Smooth muscle cell (in vitro differentiated cells): Measurements from ENCODE around the gene DNER. TPM values are rescaled to one million over a fixed set of nuclear protein-coding genes. Genes with fewer than 3 reads are reported as not detected.

Experiments
- DNase-seq: peaks from one replicate; lab custom pipeline; 2025; ENCODE audit not compliant: unreplicated experiment; lab: John Stamatoyannopoulos, UW
- H2AFZ ChIP-seq: fragments of 200-600 bp; sonication (generic); 2 replicates; pipeline ENCODE4 v1.6.0; 2016; ENCODE audit warnings: antibody characterized with exemption, low read depth, mild to moderate bottlenecking
- H3F3A ChIP-seq: fragments of 200-600 bp; sonication (generic); 2 replicates; pipeline ENCODE4 v1.6.0; 2017; ENCODE audit warnings: antibody characterized with exemption, low read depth
- H3K27ac ChIP-seq: fragments of 200-600 bp; sonication (generic); 2 replicates; pipeline ENCODE4 v1.5.1; 2016; ENCODE audit warnings: low read depth, mild to moderate bottlenecking
- H3K27me3 ChIP-seq: fragments of 200-600 bp; sonication (generic); 2 replicates; pipeline ENCODE4 v1.6.1; 2016; ENCODE audit warnings: low read depth, mild to moderate bottlenecking
- H3K36me3 ChIP-seq: fragments of 200-600 bp; sonication (generic); 2 replicates; pipeline ENCODE4 v1.5.1; 2016; ENCODE audit warnings: low read depth
- H3K4me1 ChIP-seq: fragments of 200-600 bp; sonication (generic); 2 replicates; pipeline ENCODE4 v1.5.1; 2016; ENCODE audit warnings: low read depth
- H3K4me2 ChIP-seq: fragments of 200-600 bp; sonication (generic); 2 replicates; pipeline ENCODE4 v1.6.0; 2016; ENCODE audit warnings: mild to moderate bottlenecking
- H3K4me3 ChIP-seq: fragments of 200-600 bp; sonication (generic); 2 replicates; pipeline ENCODE4 v1.5.1; 2016; ENCODE audit warnings: mild to moderate bottlenecking
- H3K79me2 ChIP-seq: fragments of 200-600 bp; sonication (generic); 2 replicates; pipeline ENCODE4 v1.6.0; 2016; ENCODE audit warnings: low read depth, mild to moderate bottlenecking
- H3K9ac ChIP-seq: fragments of 200-600 bp; sonication (generic); 2 replicates; pipeline ENCODE4 v1.6.0; 2016; ENCODE audit warnings: low read depth
- H3K9me3 ChIP-seq: fragments of 200-600 bp; sonication (generic); replicated peaks from 2 replicates; pipeline ENCODE4 v1.5.1; 2016; ENCODE audit warnings: low read depth
- H4K20me1 ChIP-seq: fragments of 200-600 bp; sonication (generic); 2 replicates; pipeline ENCODE4 v1.6.0; 2016; ENCODE audit warnings: low read depth
- WGBS: methylation state at CpG from one replicate; pipeline ENCODE4 v1.1.7; 2016; ENCODE audit warnings: low lambda C conversion rate; 5-methylcytosine and 5-hydroxymethylcytosine counted together
- polyA plus RNA-seq: library from polyadenylated mRNA; unstranded; fragments of >200 nt; fragmentation: Nextera tagmentation; extraction: Ambion mirVana; gene quantifications from 2 replicates; pipeline ENCODE4 v1.2.1, GENCODE V29; 2016
- total RNA-seq: library from RNA; depleted of rRNA; stranded (reverse); fragments of >200 nt; gene quantifications from 2 replicates; pipeline ENCODE4 v1.2.3, GENCODE V29; 2014
- TF ChIP-seq, protein P1 (sequence below): fragments of 200-600 bp; sonication (generic); IDR thresholded peaks from 2 replicates; pipeline ENCODE4 v1.5.1; 2017; ENCODE audit warnings: borderline replicate concordance, mild to moderate bottlenecking, antibody characterized with exemption; ENCODE audit not compliant: insufficient read depth, poor library complexity, severe bottlenecking

The DNER gene
- total and polyA plus RNA-seq, 2 experiments from 2014 or later: 0.31 to 0.61 TPM

DNA sequence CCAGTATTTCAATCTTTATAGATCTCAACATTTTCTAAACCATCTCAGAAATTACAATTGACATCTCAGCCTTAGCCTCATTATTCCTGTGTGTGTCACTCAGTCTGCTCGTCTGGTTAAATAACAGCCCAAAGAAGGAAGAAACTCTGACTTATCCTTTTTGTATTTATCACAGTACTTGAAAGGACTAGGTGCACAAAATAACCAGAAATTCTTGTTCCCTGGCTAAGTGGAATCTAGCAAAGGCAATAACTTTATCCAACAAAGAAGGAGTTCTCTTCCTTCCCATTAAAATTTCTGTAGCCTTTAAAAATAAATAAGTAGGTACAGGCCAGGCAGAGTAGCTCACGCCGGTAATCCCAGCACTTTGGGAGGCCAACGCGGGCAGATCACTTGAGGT, 303.4 kb downstream of the DNER start:
- Histone ChIP-seq H3K79me2 (no peaks in the 10 kb centered on the region), H3K27me3 (no peaks in the 10 kb centered on the region), H3K36me3 (no peaks in the 10 kb centered on the region), H3K9ac (no peak overlapping the region), H3K4me3 (no peak overlapping the region), H3K9me3 (no peaks in the 10 kb centered on the region), H3K4me2 (no peak overlapping the region), H3K27ac (peak overlapping the region; percentile 88), H3F3A (no peaks in the 10 kb centered on the region), H3K4me1 (peaks cover 6% of the 10 kb centered on the region), H2AFZ (no peak overlapping the region), H4K20me1 (no peaks in the 10 kb centered on the region)
- TF ChIP-seq, protein P1, sequence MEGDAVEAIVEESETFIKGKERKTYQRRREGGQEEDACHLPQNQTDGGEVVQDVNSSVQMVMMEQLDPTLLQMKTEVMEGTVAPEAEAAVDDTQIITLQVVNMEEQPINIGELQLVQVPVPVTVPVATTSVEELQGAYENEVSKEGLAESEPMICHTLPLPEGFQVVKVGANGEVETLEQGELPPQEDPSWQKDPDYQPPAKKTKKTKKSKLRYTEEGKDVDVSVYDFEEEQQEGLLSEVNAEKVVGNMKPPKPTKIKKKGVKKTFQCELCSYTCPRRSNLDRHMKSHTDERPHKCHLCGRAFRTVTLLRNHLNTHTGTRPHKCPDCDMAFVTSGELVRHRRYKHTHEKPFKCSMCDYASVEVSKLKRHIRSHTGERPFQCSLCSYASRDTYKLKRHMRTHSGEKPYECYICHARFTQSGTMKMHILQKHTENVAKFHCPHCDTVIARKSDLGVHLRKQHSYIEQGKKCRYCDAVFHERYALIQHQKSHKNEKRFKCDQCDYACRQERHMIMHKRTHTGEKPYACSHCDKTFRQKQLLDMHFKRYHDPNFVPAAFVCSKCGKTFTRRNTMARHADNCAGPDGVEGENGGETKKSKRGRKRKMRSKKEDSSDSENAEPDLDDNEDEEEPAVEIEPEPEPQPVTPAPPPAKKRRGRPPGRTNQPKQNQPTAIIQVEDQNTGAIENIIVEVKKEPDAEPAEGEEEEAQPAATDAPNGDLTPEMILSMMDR: no peak
- DNase-seq: no peak
- 82% methylated on average over 5 of the region's 5 CpGs for WGBS

DNA sequence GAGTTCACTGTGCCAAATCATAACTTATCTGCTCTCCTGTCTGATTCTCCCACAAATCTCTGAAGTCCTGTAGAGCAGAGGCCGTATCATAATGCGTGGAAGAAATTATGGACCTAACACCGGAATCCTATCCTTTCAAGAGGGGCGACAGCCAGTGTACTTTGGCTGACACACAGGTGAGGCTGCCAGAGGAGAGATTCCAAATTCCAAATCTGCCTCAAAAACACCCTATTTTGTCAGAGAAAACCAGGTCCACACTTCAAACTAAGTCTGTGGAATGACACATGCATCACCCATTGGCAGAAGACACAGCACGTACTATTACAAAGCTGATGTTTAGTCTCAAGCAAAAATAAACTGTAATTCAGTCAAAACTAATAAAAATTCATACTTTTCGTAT, 304.1 kb downstream of the DNER start:
- TF ChIP-seq, protein P1: no peak
- H4K20me1 ChIP-seq: no peaks in the 10 kb centered on the region
- no peaks in the 10 kb centered on the region for H3K36me3 ChIP-seq
- no peak overlapping the region for H3K4me2 ChIP-seq
- 84% methylated on average over 6 of the region's 6 CpGs for WGBS
- peak overlapping the region; percentile 88 for H3K27ac ChIP-seq
- no peaks in the 10 kb centered on the region for H3F3A ChIP-seq
- no peak overlapping the region for H3K9ac ChIP-seq
- peaks cover 6% of the 10 kb centered on the region for H3K4me1 ChIP-seq
- no peak overlapping the region for H3K4me3 ChIP-seq
- H3K79me2 ChIP-seq: no peaks in the 10 kb centered on the region
- no peaks in the 10 kb centered on the region for H3K27me3 ChIP-seq
- no peaks in the 10 kb centered on the region for H3K9me3 ChIP-seq
- H2AFZ ChIP-seq: no peak overlapping the region
- DNase-seq: no peak

DNA sequence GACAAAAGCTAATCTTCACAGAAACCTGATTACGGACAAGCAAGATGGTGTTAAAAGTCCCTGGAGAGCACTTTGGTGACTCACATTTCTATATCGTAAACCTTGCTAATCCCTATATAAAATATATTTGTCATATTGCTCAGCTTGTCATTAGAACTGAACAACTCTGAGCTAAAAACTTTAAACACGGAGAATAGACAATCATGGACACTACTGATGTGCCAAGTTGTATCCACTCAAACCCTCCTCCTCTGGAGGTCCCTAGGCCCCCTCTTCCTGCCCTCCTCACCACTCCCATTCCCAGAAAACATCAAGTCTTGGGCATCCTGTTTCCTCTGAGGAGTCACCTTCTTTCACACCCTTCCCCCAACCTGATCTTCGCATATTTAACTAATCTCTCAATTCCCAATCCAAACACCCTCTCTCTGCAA, 304.6 kb downstream of the DNER start:
- Histone ChIP-seq H3K9ac (no peak overlapping the region), H2AFZ (peak overlapping the region; percentile 52)
- 51% methylated on average over 4 of the region's 4 CpGs for WGBS

DNA sequence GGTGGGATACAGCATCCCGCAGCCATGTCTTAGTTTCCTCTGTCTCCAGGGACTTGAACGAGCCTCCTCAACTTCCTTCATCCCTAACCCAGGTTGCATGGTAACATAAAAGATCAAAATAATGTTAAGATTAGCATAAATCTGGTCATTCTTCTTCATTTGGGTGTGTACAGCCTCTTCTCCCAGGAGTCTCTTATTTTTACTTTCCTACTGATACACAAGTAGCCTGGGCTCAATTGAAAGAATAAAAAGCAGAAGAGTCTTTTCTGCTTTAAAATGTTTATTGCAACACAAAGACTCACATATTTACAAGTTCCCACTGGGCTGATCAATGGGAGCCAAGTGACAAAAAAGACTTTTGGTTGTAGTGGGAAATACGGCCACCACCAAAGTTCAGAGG, 305.4 kb downstream of the DNER start:
- peak overlapping the region; percentile 52 for H2AFZ ChIP-seq
- no peak for DNase-seq
- no peaks in the 10 kb centered on the region for H3F3A ChIP-seq
- no peak overlapping the region for H3K4me3 ChIP-seq
- no peaks in the 10 kb centered on the region for H4K20me1 ChIP-seq
- H3K4me1 ChIP-seq: peaks cover 6% of the 10 kb centered on the region
- no peaks in the 10 kb centered on the region for H3K9me3 ChIP-seq
- H3K36me3 ChIP-seq: no peaks in the 10 kb centered on the region
- peak overlapping the region; percentile 88 for H3K27ac ChIP-seq
- H3K79me2 ChIP-seq: no peaks in the 10 kb centered on the region
- peak overlapping the region; percentile 52 for H3K4me2 ChIP-seq
- H3K9ac ChIP-seq: peak overlapping the region; percentile 76
- H3K27me3 ChIP-seq: no peaks in the 10 kb centered on the region
- 84% methylated on average over 3 of the region's 3 CpGs for WGBS
- TF ChIP-seq, protein P1: no peak

More for the DNA sequence above, 304.6 kb downstream of the DNER start:
- Histone ChIP-seq H3F3A (no peaks in the 10 kb centered on the region), H3K27ac (peak overlapping the region; percentile 88), H3K9me3 (no peaks in the 10 kb centered on the region), H3K27me3 (no peaks in the 10 kb centered on the region), H3K4me3 (no peak overlapping the region), H3K36me3 (no peaks in the 10 kb centered on the region), H3K4me1 (peaks cover 6% of the 10 kb centered on the region), H3K79me2 (no peaks in the 10 kb centered on the region), H4K20me1 (no peaks in the 10 kb centered on the region), H3K4me2 (no peak overlapping the region)
- TF ChIP-seq, protein P1: no peak
- DNase-seq: no peak
